Rectal smooth muscle tissue (tissue), 1 donor: ENCODE data around the gene PGPEP1.

Experiments used
- H3K27ac ChIP-seq: one replicate; pipeline ENCODE4 v1.7.0; 2013; ENCODE audit warnings: low read depth, low read length, inconsistent platforms
- H3K27me3 ChIP-seq: one replicate; pipeline ENCODE4 v1.7.0; 2013; ENCODE audit warnings: low read length; ENCODE audit not compliant: control insufficient read depth, insufficient read depth
- H3K36me3 ChIP-seq: one replicate; pipeline ENCODE4 v1.7.0; 2013; ENCODE audit warnings: low read length; ENCODE audit not compliant: control insufficient read depth, insufficient read depth
- H3K4me1 ChIP-seq: one replicate; pipeline ENCODE4 v1.7.0; 2013; ENCODE audit warnings: low read length; ENCODE audit not compliant: control insufficient read depth, insufficient read depth
- H3K4me3 ChIP-seq: one replicate; pipeline ENCODE4 v1.7.0; 2013; ENCODE audit warnings: low read length
- H3K9ac ChIP-seq: one replicate; pipeline ENCODE4 v1.7.0; 2013; ENCODE audit warnings: low read length

PGPEP1 gene, protein sequence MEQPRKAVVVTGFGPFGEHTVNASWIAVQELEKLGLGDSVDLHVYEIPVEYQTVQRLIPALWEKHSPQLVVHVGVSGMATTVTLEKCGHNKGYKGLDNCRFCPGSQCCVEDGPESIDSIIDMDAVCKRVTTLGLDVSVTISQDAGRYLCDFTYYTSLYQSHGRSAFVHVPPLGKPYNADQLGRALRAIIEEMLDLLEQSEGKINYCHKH

DNA sequence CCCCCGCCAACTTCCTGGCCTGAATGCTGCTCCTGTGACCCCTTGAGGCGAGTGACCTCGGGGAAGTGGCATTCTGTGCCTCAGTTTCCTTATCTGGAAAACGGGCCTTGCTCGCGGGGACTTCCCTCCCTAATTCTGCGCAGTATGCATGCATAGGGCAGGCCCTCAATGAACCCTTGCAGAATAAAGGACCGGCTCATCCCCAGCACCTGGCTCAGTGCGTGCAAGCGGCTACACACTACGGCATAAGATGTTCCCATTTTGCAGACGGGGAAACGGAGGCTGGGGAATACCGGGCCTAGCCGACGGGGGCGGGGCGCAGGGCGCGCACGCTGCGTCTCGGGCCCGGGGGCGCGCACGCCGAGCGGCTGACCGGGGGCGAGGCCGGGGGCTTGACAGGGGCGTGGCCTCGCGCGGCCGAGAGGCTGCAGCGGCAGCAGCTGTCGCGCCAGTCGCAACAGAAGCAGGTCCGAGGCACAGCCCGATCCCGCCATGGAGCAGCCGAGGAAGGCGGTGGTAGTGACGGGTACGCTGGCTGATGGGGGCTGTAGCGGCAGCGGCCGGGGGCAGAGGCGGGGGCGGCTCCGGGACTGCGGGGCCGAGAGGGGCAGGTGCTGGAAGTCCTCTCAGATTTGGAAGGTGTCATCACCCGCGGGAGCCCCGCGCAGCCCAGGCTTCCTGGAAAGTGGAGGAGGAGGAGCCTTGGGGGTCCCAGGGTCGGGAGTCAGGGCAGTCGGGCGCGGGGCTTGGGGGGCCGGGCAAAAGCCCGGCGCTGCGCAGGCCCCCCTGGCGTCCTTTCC is at the start of gene PGPEP1:
Gene PGPEP1 (plus strand): TSS at position 409 of the 800 bp plus-strand sequence. CDS start 84 bp downstream, at position 493.
- Histone ChIP-seq H3K9ac (peak within 1 kb of the TSS; percentile 90), H3K27ac (peak within 1 kb of the TSS; percentile 80), H3K4me3 (peak within 1 kb of the TSS; percentile 78), H3K27me3 (no peaks in the 10 kb centered on the region), H3K4me1 (no peaks in the 10 kb centered on the region), H3K36me3 (peaks cover 3% of the 10 kb centered on the region)

DNA sequence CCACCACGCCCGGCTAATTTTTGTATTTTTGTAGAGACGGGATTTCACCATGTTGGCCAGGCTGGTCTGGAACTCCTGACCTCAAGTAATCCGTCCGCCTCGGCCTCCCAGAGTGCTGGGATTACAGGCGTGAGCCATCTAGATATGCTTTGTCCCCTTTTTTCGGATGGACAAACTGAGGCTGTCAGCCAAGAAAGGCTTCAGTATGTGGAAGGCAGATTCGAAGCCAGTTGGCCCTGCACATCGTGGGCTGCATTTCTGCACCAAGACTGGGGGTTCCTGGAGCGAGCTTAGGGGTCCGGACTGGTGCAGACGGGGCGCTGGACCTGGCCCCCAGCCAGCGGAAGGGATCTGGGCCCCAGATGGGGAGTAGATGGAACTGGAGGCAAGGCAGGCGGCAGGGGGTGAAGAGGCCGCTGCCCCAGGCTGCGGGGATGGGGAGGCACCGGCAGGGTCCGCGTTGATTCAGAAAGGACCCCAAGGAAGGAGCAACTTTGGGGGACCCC is 49.3 kb upstream of the PGPEP1 start:
- Histone ChIP-seq H3K9ac (peak overlapping the region; percentile 85), H3K4me1 (peaks cover 8% of the 10 kb centered on the region)

DNA sequence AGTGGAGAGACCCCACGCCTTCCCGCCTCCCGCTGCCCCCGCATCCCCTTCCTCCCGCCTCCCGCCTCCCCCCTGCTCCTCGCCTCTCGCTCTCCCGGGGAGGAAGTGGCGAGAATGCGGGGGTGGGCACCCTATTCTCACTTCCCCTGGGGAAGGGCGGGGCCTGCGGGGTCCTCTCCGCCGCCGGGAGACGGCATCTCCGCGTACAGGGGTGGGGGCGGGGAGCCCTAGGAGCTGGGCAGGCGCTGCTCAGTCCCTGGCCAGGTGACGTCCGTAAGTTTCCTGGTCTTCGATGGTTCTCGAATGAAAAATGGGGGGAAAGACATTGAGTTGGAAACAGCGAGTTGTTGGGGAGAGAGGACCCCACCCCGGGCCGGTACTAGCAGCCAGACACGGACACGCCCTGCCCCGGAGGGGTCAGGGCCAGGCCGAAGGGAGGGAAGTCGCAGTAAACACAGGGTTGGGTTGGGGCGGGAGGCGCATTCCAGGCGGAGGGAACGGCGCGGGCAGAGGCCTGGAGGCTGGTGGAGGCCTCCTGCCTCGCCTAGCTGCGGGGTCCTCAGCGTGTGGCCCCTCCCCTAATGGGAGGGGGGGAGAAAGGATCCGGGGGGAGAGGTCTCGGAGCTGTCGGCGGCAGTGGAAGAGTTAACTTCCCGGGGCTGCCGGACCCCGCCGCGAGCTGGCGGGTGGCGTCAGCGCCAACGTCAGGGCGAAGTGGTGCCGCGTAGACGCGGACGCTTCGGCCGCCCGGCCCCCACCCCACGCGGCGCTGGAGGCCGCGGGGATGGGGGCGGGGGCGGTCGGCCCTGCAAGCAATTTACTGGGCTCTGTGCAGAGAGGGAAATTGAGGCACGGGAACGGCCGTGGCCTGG is 48.6 kb upstream of the PGPEP1 start:
- Histone ChIP-seq H3K9ac (peak overlapping the region; percentile 85), H3K4me1 (peaks cover 8% of the 10 kb centered on the region), H3K4me3 (peak overlapping the region; percentile 81), H3K27ac (peak overlapping the region; percentile 97), H3K27me3 (no peaks in the 10 kb centered on the region), H3K36me3 (no peaks in the 10 kb centered on the region)

More for the DNA sequence above, 49.3 kb upstream of the PGPEP1 start:
- Histone ChIP-seq H3K4me3 (peak overlapping the region; percentile 81), H3K27ac (peak overlapping the region; percentile 97), H3K27me3 (no peaks in the 10 kb centered on the region), H3K36me3 (no peaks in the 10 kb centered on the region)

DNA sequence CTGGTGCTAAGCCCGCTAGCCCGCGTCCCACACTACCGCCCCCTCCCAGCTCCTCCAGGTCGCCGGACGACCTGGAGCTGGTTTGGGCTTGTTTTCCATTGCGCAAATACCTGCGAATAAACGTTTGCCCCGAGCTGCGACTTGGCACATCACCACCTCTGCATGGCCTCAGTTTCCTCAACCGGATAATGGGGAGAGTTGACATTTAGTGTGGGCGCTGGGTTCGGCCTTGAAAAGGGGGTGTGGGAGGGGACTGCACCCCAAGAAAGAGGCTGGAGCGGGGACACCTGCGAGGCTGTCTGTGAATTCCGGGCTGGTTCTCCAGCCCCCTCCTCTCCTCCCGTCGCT is 48.0 kb upstream of the PGPEP1 start:
- peak overlapping the region; percentile 85 for H3K9ac ChIP-seq
- peaks cover 8% of the 10 kb centered on the region for H3K4me1 ChIP-seq
- H3K27ac ChIP-seq = peak overlapping the region; percentile 97
- peak overlapping the region; percentile 81 for H3K4me3 ChIP-seq
- no peaks in the 10 kb centered on the region for H3K36me3 ChIP-seq
- H3K27me3 ChIP-seq = no peaks in the 10 kb centered on the region

DNA sequence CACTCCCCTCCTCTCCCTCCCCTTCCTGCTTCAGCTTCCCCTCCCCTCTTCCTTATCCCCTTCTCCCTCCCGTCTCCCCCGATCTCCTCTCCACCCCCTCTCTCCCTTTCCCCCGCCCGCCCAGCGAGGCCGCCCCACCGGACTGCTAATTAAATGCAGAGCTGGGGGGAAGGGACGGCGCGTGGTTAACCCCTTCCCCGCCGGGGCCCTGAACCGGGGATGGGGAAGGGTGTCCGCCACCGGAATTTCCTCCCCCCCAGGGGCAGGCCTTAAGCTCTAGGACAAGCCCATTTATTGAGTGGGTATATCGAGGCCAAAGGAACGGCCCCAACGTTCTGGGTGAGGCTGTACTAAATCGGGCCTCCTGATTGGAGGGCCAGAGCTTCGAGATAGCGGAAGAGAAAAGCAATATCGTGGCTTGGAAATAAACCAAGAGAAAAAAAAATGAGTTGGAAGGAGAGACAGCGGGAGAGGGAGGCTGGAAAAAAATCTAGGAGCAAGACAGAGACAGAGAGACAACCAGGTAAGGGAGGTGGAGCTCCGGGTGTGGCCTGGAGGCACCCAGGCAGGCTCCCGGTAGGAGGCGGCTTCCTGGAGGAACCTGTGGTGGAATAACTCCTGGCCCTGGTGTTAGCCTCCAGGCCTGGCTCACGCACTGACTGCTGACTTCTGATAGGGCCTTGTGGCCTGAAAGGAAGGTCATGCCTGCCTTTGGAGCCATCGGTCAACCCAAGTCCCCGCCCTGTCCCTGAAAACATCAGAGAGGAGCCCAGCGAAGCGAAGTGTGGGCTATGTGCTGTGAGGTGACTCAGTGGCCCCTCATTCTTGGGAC is 47.4 kb upstream of the PGPEP1 start:
- peaks cover 8% of the 10 kb centered on the region for H3K4me1 ChIP-seq
- H3K36me3 ChIP-seq = no peaks in the 10 kb centered on the region
- no peaks in the 10 kb centered on the region for H3K27me3 ChIP-seq
- H3K9ac ChIP-seq = peak overlapping the region; percentile 85
- H3K27ac ChIP-seq = peak overlapping the region; percentile 97
- peak overlapping the region; percentile 81 for H3K4me3 ChIP-seq

DNA sequence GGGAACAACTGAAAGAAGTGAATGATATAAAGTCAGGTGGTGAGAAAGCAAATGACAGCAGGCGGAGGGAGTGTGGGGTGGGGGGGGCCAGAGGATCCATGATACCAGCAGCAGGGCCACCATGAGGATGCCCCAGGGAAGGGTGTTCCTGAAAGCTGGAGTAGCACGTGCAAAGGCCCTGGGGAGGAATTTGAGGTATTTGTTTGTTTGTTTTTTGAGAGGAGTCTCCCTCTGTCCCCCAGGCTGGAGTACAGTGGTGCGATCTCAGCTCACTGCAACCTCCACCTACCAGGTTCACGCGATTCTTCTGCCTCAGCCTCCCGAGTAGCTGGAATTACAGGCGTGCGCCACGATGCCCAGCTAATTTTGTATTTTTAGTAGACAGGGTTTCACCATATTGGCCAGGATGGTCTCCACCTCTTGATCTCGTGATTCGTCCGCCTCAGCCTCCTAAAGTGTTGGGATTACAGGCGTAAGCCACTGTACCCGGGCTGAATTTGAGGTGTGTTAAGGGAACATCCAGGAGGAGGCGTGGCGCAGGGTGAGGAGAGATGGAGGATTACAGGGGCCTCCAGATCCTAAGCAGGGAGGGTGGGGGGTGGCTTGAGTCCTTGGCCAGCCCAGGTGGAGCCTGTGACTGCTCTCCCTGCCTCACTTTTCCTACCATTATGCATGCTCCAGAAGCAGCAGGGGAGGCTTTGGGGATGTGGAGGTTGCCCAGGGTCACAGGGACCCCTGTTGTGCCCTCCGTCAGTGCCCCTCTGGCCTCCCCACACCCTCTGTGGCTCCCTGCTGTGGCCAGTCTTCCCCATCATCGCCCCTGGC is 46.5 kb upstream of the PGPEP1 start:
- H3K9ac ChIP-seq = peak overlapping the region; percentile 68
- H3K27ac ChIP-seq = peak overlapping the region; percentile 97
- H3K36me3 ChIP-seq = no peaks in the 10 kb centered on the region
- H3K27me3 ChIP-seq = no peaks in the 10 kb centered on the region
- H3K4me3 ChIP-seq = no peak overlapping the region
- peaks cover 8% of the 10 kb centered on the region for H3K4me1 ChIP-seq

DNA sequence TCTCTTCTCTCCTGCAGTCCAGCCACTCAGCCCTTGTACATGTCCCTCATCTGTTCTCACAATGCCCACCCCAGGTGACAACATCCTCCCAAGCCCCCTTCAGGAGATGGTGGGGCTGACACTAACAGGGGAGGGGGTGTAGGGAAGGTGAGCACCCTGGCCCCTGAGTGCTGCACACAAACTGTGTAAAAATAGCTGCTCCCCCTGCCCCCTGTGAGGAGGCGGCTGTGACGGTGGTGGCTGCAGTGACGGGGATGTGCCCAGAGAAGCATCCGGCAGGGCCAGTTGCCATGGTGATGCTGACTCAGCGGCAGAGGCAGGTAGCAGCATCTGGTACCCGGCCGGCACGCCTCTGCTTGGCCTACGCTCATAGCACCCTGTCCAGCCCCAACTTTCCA is 45.9 kb upstream of the PGPEP1 start:
- no peak overlapping the region for H3K9ac ChIP-seq
- no peak overlapping the region for H3K4me3 ChIP-seq
- no peaks in the 10 kb centered on the region for H3K27me3 ChIP-seq
- peaks cover 8% of the 10 kb centered on the region for H3K4me1 ChIP-seq
- no peaks in the 10 kb centered on the region for H3K36me3 ChIP-seq
- H3K27ac ChIP-seq = peak overlapping the region; percentile 97

DNA sequence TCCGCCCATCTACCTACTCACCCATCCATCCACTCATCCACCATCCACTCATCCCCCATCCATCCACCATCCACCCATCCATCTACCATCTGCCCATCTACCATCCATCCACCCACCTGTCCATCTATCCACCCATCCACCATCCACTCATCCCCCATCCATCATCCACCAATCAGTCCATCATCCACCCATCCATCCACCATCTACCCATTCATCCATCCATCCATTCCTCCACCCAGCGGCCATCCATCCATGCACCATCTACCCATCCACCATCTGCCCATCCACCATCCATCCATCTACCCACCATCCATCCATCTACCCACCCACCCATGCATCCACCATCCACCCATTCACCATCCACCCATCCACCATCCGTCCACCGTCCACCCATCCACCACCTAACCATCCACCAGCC is 45.4 kb upstream of the PGPEP1 start:
- Histone ChIP-seq H3K4me1 (peaks cover 8% of the 10 kb centered on the region), H3K27ac (no peak overlapping the region), H3K27me3 (no peaks in the 10 kb centered on the region), H3K36me3 (no peaks in the 10 kb centered on the region), H3K4me3 (no peak overlapping the region), H3K9ac (no peak overlapping the region)

DNA sequence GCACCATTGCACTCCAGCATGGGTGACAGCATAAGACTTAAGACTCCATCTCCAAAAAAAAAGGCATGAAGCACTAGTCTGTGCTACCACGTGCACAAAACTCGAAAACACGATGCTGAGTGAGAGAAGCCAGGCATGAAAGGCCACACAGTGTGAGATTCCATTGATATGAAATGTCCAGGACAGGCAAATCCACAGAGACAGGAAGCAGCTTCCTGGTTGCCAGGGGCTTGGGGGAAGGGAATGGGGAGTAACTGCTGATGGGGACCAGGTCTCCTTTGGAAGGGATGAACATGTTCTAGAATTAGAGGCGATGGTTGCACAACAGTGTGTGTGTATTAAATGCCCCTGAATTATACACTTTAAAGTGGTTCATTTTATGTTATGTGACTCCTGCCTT is 43.1 kb upstream of the PGPEP1 start:
- no peak overlapping the region for H3K27ac ChIP-seq

DNA sequence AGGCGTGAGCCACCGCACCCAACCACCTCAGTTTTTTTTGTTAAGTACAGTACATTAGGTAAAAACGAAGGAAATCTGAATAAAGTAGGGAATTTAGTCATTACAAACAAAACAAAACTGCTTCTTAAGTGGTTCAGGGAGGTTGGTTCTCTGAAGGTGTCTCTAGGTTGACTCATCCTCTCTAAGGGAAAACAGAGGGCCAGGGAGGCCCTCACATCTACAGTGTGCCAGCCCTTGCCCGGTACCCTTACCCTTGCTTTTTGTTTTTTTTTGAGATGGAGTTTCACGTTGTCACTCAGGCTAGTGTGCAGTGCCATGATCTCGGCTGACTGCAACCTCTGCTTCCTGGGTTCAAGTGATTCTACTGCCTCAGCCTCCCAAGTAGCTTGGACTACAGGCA is 41.8 kb upstream of the PGPEP1 start:
- Histone ChIP-seq H3K9ac (no peak overlapping the region), H3K4me3 (no peak overlapping the region), H3K27ac (no peak overlapping the region)

More for the DNA sequence above, 43.1 kb upstream of the PGPEP1 start:
- H3K4me3 ChIP-seq = no peak overlapping the region
- no peak overlapping the region for H3K9ac ChIP-seq
- no peaks in the 10 kb centered on the region for H3K27me3 ChIP-seq
- H3K36me3 ChIP-seq = no peaks in the 10 kb centered on the region
- peaks cover 11% of the 10 kb centered on the region for H3K4me1 ChIP-seq

DNA sequence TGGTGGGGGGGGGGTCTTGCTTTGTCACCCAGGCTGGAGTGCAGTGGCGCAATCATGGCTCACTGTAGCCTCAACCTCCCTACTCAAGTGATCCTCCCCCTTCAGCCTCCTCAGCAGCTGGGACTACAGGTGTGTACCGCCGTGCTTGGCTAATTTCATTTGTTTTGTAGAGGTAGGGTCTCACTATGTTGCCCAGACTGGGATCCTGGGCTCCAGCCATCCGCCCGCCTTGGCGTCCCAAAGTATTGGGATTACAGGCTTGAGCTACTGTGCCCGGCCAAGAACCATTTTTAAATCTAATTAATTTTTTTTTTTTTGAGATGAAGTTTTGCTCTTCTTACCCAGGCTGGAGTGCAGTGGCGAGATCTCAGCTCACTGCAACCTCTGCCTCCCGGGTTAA is 40.7 kb upstream of the PGPEP1 start:
- no peak overlapping the region for H3K9ac ChIP-seq
- no peak overlapping the region for H3K27ac ChIP-seq
- no peaks in the 10 kb centered on the region for H3K27me3 ChIP-seq
- no peak overlapping the region for H3K4me3 ChIP-seq
- H3K4me1 ChIP-seq = peaks cover 12% of the 10 kb centered on the region
- H3K36me3 ChIP-seq = no peaks in the 10 kb centered on the region

More for the DNA sequence above, 41.8 kb upstream of the PGPEP1 start:
- Histone ChIP-seq H3K27me3 (no peaks in the 10 kb centered on the region), H3K4me1 (peaks cover 5% of the 10 kb centered on the region), H3K36me3 (no peaks in the 10 kb centered on the region)
